ENCODE measurements around the gene KCND2. TPM values are rescaled to one million over a fixed set of nuclear protein-coding genes. Genes with fewer than 3 reads are reported as not detected.
A peak's percentile ranks its signal among the peaks of the same experiment; 100 is the strongest.

The KCND2 gene
- total RNA-seq, 1 experiment from 2014 or later, result 0.72 TPM

DNA sequence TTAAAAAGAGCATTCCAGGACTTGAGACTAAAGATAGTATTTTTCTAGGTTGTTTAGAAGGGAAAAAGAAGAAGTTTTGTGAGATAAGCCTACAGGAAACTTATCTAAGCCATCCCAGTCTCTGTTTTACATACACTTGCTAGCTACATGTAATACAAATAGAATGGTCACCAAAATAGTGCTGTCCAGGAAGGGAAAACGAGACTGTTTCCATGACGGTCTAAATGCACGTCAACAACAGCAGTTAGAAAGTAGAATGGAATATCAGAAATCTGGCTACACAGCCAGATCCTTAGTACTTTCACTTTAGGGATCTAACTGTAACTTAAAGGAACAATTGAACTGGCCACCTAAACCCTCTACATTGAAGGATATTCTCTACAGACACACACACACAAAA is 467.4 kb downstream of the KCND2 start:
- ChIA-PET CTCF (no interaction called here), POLR2A (ENCODE audit: unreplicated experiment) (no interaction called here)
- no peak for DNase-seq
- no TSS peak for BruUV-seq (replicated peaks)
- H4K20me1 ChIP-seq (ENCODE audit: insufficient read depth), result no peaks in the 10 kb centered on the region
- no peaks in the 10 kb centered on the region for H3K9me2 ChIP-seq (ENCODE audit: insufficient read depth)
- TF ChIP-seq CTCF (conservative IDR thresholded peaks at IDR 0.05) (no peak), EZH2 (IDR thresholded peaks at IDR 0.05; ENCODE audit: low read depth) (no peak)
- H2AFZ ChIP-seq, result no peak overlapping the region
- peaks cover 10% of the 10 kb centered on the region for H3K4me1 ChIP-seq (replicated peaks; ENCODE audit: insufficient read depth)
- H3K36me3 ChIP-seq (ENCODE audit: low read depth), result no peaks in the 10 kb centered on the region
- H3K27ac ChIP-seq, result no peak overlapping the region
- no peaks in the 10 kb centered on the region for H3K79me2 ChIP-seq (ENCODE audit: low read depth)
- H3K4me2 ChIP-seq, result no peak overlapping the region
- H3K27me3 ChIP-seq (ENCODE audit: insufficient read depth, low read depth), result no peaks in the 10 kb centered on the region
- intact Hi-C loops (cut with micrococcal nuclease; ENCODE audit: unreplicated experiment), result no loop called here
- H3K4me3 ChIP-seq, result no peak overlapping the region
- no peaks in the 10 kb centered on the region for H3F3A ChIP-seq (ENCODE audit: insufficient read depth, low read depth)
- no peaks in the 10 kb centered on the region for H3K9me3 ChIP-seq (ENCODE audit: insufficient read depth, low read depth)

GRCh38 chr7:120741371-120742042 is 468.5 kb downstream of the KCND2 start:
- H3K4me2 ChIP-seq, result no peak overlapping the region
- H3K27me3 ChIP-seq (ENCODE audit: insufficient read depth, low read depth), result no peaks in the 10 kb centered on the region
- H3K4me1 ChIP-seq (replicated peaks; ENCODE audit: insufficient read depth), result peaks cover 10% of the 10 kb centered on the region
- intact Hi-C loops (cut with micrococcal nuclease; ENCODE audit: unreplicated experiment), result no loop called here
- no peaks in the 10 kb centered on the region for H3F3A ChIP-seq (ENCODE audit: insufficient read depth, low read depth)
- CTCF ChIA-PET, result no interaction called here
- no peaks in the 10 kb centered on the region for H3K36me3 ChIP-seq (ENCODE audit: low read depth)
- no peak overlapping the region for H3K4me3 ChIP-seq
- H3K79me2 ChIP-seq (ENCODE audit: low read depth), result no peaks in the 10 kb centered on the region
- no peaks in the 10 kb centered on the region for H4K20me1 ChIP-seq (ENCODE audit: insufficient read depth)
- POLR2A ChIA-PET (ENCODE audit: unreplicated experiment), result no interaction called here
- TF ChIP-seq CTCF (conservative IDR thresholded peaks at IDR 0.05), result no peak
- TF ChIP-seq EZH2 (IDR thresholded peaks at IDR 0.05; ENCODE audit: low read depth), result no peak
- no peak overlapping the region for H3K27ac ChIP-seq
- no peaks in the 10 kb centered on the region for H3K9me3 ChIP-seq (ENCODE audit: insufficient read depth, low read depth)
- H2AFZ ChIP-seq, result no peak overlapping the region
- no peak for DNase-seq
- no peaks in the 10 kb centered on the region for H3K9me2 ChIP-seq (ENCODE audit: insufficient read depth)
- BruUV-seq (replicated peaks), result no TSS peak

DNA sequence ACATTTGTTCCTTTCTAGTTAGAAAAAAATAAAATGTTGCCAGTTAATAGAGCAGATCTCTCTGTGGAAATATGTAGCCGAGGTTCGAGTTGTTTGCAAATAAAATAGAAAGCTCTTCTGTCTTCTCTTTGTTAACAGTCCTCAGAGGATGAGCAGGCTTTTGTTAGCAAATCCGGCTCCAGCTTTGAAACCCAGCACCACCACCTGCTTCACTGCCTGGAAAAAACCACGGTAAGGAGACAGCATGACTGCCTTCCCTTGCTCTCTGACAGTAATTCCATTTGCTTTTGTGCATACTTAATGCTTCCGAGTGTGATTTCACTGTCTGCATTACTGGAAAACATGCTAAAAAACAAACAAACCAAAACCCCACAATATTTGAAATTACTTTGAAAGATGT is 469.4 kb downstream of the KCND2 start:
- Histone ChIP-seq H2AFZ (peak overlapping the region; percentile 54), H3K9me3 (ENCODE audit: insufficient read depth, low read depth) (no peaks in the 10 kb centered on the region), H3K79me2 (ENCODE audit: low read depth) (no peaks in the 10 kb centered on the region), H3K27me3 (ENCODE audit: insufficient read depth, low read depth) (no peaks in the 10 kb centered on the region), H3K36me3 (ENCODE audit: low read depth) (no peaks in the 10 kb centered on the region), H3F3A (ENCODE audit: insufficient read depth, low read depth) (no peaks in the 10 kb centered on the region), H3K4me2 (no peak overlapping the region), H4K20me1 (ENCODE audit: insufficient read depth) (no peaks in the 10 kb centered on the region), H3K4me1 (replicated peaks; ENCODE audit: insufficient read depth) (peaks cover 10% of the 10 kb centered on the region), H3K4me3 (no peak overlapping the region), H3K9me2 (ENCODE audit: insufficient read depth) (no peaks in the 10 kb centered on the region), H3K27ac (no peak overlapping the region)
- TF ChIP-seq CTCF (conservative IDR thresholded peaks at IDR 0.05), result no peak
- TF ChIP-seq EZH2 (IDR thresholded peaks at IDR 0.05; ENCODE audit: low read depth), result no peak
- intact Hi-C loops (cut with micrococcal nuclease; ENCODE audit: unreplicated experiment), result no loop called here
- CTCF ChIA-PET, result no interaction called here
- no TSS peak for BruUV-seq (replicated peaks)
- DNase-seq, result no peak
- POLR2A ChIA-PET (ENCODE audit: unreplicated experiment), result no interaction called here
